Adipose tissue (tissue), 3 donors: ENCODE measurements around the gene TIGD6. TPM values are rescaled to one million over a fixed set of nuclear protein-coding genes. Genes with fewer than 3 reads are reported as not detected.
"Not testable (repeated sequence)": the region's sequence is repeated elsewhere in the genome, so short reads cannot be mapped to it uniquely, and the experiment has no call there.

Source experiments
- H3K27ac ChIP-seq: one replicate; pipeline ENCODE4 v1.5.1; 2013; ENCODE audit warnings: low read depth, low read length
- WGBS, 3 donors: extraction: QIAGEN DNeasy Blood & Tissue Kit; methylation state at CpG; one replicate each; pipeline ENCODE4 v1.1.7; 2013; 5-methylcytosine and 5-hydroxymethylcytosine counted together
- polyA plus RNA-seq, 3 donors: library from polyadenylated mRNA; stranded (reverse); fragments of 200-250 nt; gene quantifications; one replicate each; pipeline ENCODE4 v1.2.3, GENCODE V29; 2013
- donor health status: healthy with polysubstance abuse.
- donor health status: Bipolar disorder and iron deficiency.
- donor health status: healthy.

Gene TIGD6
- polyA plus RNA-seq, 3 donors: 1.8 to 3.3 (median 1.9) TPM

DNA sequence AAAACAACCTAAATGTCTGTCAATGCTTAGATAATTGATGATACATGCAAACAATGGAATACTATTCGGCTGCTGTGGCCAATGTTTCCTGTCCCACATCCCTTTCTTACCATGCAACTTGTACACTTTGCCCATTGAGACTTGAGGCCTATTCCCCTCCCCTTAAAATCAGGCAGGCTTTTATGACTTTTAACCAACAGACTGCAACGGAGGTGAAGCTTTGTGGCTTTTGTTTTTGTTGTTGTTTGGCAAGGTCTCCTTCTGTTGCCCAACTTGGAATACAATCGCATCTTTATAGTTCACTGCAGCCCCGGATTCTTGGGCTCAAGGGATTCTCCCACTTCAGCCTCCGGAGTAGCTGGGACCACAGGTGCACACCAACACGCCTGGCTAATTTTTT, 45.7 kb downstream of the TIGD6 start:
- H3K27ac ChIP-seq: no peak overlapping the region

GRCh38 chr5:149953436-149954121, 46.9 kb downstream of the TIGD6 start:
- WGBS, 3 donors: 76 to 86% (median 80%) methylated on average over 9 of the region's 9 CpGs
- H3K27ac ChIP-seq: no peak overlapping the region

More for the DNA sequence above, 45.7 kb downstream of the TIGD6 start:
- WGBS, 3 donors: 72 to 85% (median 74%) methylated on average over 6 of the region's 6 CpGs

GRCh38 chr5:149951138-149951749, 49.2 kb downstream of the TIGD6 start:
- WGBS, 3 donors: 65 to 91% (median 78%) methylated on average over 6 of the region's 6 CpGs
- H3K27ac ChIP-seq: no peak overlapping the region

- WGBS, 3 donors: 69 to 80% (median 78%) methylated on average over 5 of the region's 5 CpGs
- no peak overlapping the region for H3K27ac ChIP-seq
Measured at GRCh38 chr5:149948993-149949392, 51.5 kb downstream of the TIGD6 start.

DNA sequence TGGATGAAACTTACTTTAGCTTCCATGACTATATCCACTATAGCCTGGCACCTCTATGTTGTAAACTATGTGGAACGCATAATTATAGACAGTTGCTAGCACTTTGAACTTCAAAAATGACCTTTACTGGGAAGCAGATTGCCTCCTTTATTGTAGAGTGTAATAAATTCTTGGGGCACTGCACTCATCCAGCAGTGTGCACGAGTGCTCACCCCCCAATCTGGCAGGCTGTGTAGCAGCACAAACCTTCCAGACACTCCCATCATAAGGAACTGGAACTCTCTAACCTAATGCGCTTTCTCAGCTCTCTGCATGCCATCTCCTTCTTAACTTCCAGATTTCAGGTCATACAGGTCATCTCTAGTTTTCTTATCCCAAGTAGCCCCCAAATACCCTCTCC, 54.3 kb downstream of the TIGD6 start:
- WGBS, 3 donors: 82 to 91% (median 87%) methylated on average over 3 of the region's 3 CpGs
- H3K27ac ChIP-seq: no peak overlapping the region

DNA sequence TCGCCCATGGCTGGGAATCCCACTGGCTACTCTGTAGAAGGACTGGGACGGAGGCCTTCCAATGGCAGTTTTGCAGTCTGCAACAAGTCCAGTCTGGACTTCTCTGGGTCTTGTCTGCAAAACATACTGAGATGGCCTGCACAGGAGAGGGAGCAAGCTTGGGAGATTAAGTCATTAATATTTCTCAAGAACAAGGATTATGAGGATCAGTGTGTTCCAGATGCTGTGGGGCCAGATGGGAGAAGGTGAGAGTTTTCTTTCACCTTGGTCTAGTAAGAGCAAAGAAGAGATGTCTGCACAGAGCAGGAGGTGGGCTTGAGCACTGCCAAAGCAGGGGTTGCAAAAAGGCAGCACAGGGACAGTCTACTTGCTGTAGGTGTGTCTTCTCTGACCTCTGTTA, 55.8 kb downstream of the TIGD6 start, which contains the start of gene PDE6A:
Gene PDE6A, minus strand, starts transcription at position 128 of the 400 bp plus-strand sequence. Its CDS starts 120 bp downstream, at position 8.
- no peak within 1 kb of the TSS for H3K27ac ChIP-seq
- WGBS, 3 donors: 93 to 95% (median 94%) methylated on average over 2 of the region's 2 CpGs

DNA sequence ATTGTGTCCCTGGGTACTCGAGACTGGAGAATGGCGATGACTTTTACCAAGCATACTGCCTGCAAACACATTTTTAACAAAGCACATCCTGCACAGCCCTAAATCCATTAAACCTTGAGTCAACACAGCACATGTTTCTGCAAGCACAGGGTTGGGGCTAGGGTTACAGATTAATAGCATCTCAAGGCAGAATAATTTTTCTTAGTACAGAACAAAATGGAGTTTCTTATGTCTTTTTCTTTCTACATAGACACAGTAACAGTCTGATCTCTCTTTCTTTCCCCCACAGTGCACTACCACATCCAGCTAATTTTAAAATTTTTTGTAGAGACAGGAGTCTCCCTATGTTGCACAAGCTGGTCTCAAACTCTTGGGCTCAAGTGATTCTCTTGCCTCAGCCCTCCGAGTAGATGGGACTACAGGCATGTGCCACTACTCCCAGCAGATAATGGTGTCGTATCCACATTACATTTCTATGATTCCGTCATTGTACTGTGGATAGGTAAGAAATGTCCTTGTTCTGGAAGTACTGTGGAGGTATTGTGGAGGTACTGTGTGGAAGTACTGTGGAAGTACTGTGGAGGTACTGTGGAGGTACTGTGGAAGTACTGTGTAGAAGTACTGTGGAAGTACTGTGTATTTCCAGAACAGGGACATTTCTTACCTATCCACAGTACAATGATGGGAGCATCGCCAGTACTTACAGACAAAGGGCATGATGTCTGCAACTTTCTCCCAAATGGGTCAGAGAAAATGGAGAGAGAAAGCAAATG, 57.1 kb downstream of the TIGD6 start:
- WGBS, 3 donors: 84 to 89% (median 88%) methylated on average over 6 of the region's 6 CpGs
- H3K27ac ChIP-seq: not testable (repeated sequence)

Other genes with a start within 250 kb of the TIGD6 start
- gene PDE6A, start 55.9 kb downstream of the TIGD6 start, polyA plus RNA-seq: under 1 TPM in 1 of 3 donors, not detected in 2; 0.01 TPM
- gene SLC26A2, start 39.9 kb downstream of the TIGD6 start, polyA plus RNA-seq: 1 to 10 TPM; 1.8 to 2.9 (median 2.1) TPM
- gene HMGXB3, start 85 bp upstream of the TIGD6 start, polyA plus RNA-seq: 10 to 100 TPM in 2 of 3 donors, 1 to 10 TPM in 1; 7.7 to 16.3 (median 15.2) TPM
- gene CSF1R, start 85.9 kb upstream of the TIGD6 start, polyA plus RNA-seq: 10 to 100 TPM in 2 of 3 donors, 1 to 10 TPM in 1; 2.9 to 17.0 (median 13.7) TPM
- gene PDGFRB, start 155.2 kb upstream of the TIGD6 start, polyA plus RNA-seq: 100 to 1,000 TPM in 1 of 3 donors, 10 to 100 TPM in 2; 13.7 to 102 (median 70.7) TPM
- under 1 TPM in 2 of 3 donors, not detected in 1; 0.12 to 0.34 TPM for gene CDX1, start 166.1 kb upstream of the TIGD6 start, polyA plus RNA-seq
- not detected for gene SLC6A7, start 189.4 kb upstream of the TIGD6 start, polyA plus RNA-seq